GM13976 (cell line): Measurements from ENCODE around the gene GSTA1.

Source experiments
- DNase-seq: peaks from one replicate; pipeline ENCODE4 v3.0.0; 2012; ENCODE audit warnings: low spot score
- CTCF ChIP-seq: IDR thresholded peaks from 2 replicates; pipeline ENCODE4 v1.5.1; 2012; ENCODE audit warnings: borderline replicate concordance, mild to moderate bottlenecking; ENCODE audit not compliant: insufficient read depth; ENCODE audit errors: extremely low read depth, missing control alignments, control extremely low read depth
- in situ Hi-C: fragments of 300-500 bp; cut with MboI; formaldehyde crosslinking; loops from one replicate; pipeline ENCODE4 v1.12.0; 2022; ENCODE audit warnings: low sequenced_read_pairs, mixed read lengths, inconsistent platforms; ENCODE audit not compliant: unreplicated experiment

The GSTA1 gene

GRCh38 chr6:52746213-52746612 is 57.4 kb downstream of the GSTA1 start:
- in situ Hi-C loops = no loop called here
- DNase-seq = no peak
- no peak for TF ChIP-seq CTCF

- no peak for TF ChIP-seq CTCF
- DNase-seq = no peak
- in situ Hi-C loops = no loop called here
These were observed 57.8 kb downstream of the GSTA1 start for GRCh38 chr6:52745764-52746201.

- no peak for DNase-seq
- in situ Hi-C loops = no loop called here
- TF ChIP-seq CTCF = no peak
These were observed 61.7 kb downstream of the GSTA1 start for GRCh38 chr6:52741872-52742271.
